Measurements from ENCODE around the gene XPR1.

- TF ChIP-seq CTCF (IDR thresholded peaks at IDR 0.05; ENCODE audit: insufficient read depth, low read length, poor library complexity, severe bottlenecking) (no peak), EZH2phosphoT487 (conservative IDR thresholded peaks at IDR 0.05; ENCODE audit: low read length) (no peak)
Observed at GRCh38 chr1:180849031-180849775, 217.4 kb downstream of the XPR1 start.
